Measurements from ENCODE around the gene TPX2. TPM values are rescaled to one million over a fixed set of nuclear protein-coding genes. Genes with fewer than 3 reads are reported as not detected.

The TPX2 gene
- polyA plus RNA-seq, 1 donor from 2014 or later: 0.49 TPM

GRCh38 chr20:31701591-31701990 is 37.5 kb upstream of the TPX2 start:
- Mint-ChIP-seq H3K27ac (peak overlapping the region in 2 of 3 donors; percentile 24 to 42), H3K9me3 (no peaks in the 10 kb centered on the region), H3K36me3 (peaks cover 13% of the 10 kb centered on the region), H3K4me1 (peaks cover 22 to 34% (median 25%) of the 10 kb centered on the region in 3 donors), H3K4me3 (no peak overlapping the region), H3K27me3 (no peaks in the 10 kb centered on the region)

DNA sequence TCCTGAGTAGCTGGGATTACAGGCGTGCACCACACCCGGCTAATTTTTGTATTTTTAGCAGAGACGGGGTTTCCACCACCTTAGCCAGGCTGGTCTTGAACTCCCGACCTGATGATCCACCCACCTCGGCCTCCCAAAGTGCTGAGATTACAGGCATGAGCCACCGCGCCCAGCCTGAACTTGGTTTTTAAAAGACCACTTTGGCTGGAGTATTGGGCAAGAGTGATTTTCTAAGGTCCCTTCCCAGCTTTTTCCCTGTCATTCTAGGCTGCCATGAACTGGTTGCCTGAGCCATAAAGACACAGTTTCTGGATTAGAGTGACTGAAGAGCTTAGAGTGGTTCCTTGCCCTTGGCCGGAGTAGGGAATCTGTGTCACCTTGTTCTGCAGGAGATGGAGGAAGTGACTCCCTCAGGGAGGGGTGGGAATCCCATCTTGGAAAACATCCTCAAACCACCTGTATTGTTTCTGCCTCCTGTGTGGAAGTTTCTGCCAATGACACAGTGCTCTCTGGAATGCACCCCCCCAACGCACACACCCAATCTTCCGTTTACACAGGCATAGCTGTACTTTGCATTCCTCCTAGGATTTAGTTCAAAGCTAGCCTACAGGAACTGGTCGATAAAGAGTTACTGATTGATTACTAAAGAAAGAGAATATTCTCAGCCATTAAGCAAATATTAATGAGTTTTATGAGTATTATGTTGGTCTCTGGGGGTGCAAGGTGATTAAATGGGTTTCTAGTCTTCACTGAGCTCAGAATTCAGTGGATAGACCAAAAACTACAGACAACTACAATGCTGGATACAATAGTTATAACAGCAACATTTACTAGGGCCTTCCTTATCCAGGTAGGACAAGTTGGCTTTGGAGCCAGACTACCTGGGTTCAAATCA is 34.6 kb upstream of the TPX2 start:
- peaks cover 12% of the 10 kb centered on the region for H3K36me3 Mint-ChIP-seq
- no peak overlapping the region for H3K4me3 Mint-ChIP-seq
- no peaks in the 10 kb centered on the region for H3K9me3 Mint-ChIP-seq
- no peaks in the 10 kb centered on the region for H3K27me3 Mint-ChIP-seq
- no peak overlapping the region for H3K27ac Mint-ChIP-seq
- peaks cover 14 to 29% (median 23%) of the 10 kb centered on the region in 3 donors for H3K4me1 Mint-ChIP-seq

DNA sequence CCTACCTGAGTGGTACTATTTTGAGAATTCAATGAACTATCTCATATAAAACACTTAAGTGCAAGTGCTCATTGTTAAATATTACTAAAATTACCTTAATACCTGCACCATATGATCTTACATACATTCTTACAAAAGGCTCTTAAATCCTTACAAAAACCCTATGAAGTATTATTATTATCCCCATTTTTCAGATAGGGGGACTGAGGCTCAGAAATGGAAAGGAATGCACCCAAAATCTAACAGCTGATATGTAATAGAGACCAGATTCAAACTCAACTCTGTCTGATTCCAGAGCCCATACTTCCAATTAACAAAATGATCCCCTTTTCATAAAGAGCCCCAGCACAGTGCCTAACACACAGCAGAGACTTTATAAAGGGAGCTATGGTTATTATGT is 33.9 kb upstream of the TPX2 start:
- Mint-ChIP-seq H3K4me3 (no peak overlapping the region), H3K36me3 (peaks cover 16% of the 10 kb centered on the region), H3K27me3 (no peaks in the 10 kb centered on the region), H3K27ac (no peak overlapping the region), H3K9me3 (no peaks in the 10 kb centered on the region), H3K4me1 (peaks cover 16 to 23% (median 21%) of the 10 kb centered on the region in 3 donors)

DNA sequence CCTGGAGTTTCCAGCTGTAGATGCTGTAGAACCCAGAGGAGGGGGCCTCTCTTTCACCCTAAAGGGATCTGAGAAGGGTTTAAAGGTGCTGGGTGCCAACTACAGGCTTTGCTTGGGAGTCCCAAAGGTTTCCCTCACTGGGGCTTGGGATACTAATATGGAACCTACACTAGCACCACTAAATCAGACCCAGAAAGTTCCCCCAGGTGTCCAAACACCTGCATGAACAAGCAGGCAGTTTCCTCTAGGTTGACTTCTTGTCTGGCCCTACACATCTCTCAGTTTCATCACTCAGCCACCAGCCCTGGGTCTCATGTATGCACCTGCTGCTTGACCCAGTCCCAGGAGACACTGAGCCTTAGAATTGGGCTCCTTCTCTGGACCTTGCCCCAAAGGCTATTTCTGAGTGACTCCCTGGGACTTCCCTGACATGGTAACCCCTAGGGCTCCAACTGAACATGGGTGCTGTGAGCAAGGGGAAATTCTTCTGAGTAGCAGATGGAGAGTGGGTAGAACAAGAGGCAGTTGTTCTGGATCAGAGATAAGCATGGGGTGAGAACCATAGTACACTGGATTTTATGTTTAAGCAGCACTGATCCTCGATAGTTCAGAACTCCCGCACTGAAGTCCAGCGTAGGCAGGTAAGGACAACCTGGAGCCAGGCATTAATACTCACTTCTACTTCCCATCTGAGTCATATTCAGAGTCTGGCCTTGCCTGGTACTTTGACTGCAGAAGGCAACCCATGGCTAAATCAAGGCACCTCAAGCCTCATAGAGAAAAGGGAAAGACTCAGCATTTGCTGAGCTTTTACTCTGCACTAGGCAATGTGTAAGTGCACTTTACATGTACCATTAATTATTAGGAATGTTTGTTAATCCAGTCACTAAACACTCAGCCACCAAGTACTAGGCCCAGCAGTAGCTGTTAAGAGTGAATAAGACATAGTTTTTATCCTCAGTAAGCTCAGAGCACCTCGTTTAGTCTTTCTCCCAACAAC is 33.2 kb upstream of the TPX2 start:
- H3K27me3 Mint-ChIP-seq: no peaks in the 10 kb centered on the region
- no peak overlapping the region for H3K27ac Mint-ChIP-seq
- peaks cover 17% of the 10 kb centered on the region for H3K36me3 Mint-ChIP-seq
- H3K4me1 Mint-ChIP-seq: peaks cover 15 to 23% (median 23%) of the 10 kb centered on the region in 3 donors
- no peaks in the 10 kb centered on the region for H3K9me3 Mint-ChIP-seq
- H3K4me3 Mint-ChIP-seq: no peak overlapping the region

DNA sequence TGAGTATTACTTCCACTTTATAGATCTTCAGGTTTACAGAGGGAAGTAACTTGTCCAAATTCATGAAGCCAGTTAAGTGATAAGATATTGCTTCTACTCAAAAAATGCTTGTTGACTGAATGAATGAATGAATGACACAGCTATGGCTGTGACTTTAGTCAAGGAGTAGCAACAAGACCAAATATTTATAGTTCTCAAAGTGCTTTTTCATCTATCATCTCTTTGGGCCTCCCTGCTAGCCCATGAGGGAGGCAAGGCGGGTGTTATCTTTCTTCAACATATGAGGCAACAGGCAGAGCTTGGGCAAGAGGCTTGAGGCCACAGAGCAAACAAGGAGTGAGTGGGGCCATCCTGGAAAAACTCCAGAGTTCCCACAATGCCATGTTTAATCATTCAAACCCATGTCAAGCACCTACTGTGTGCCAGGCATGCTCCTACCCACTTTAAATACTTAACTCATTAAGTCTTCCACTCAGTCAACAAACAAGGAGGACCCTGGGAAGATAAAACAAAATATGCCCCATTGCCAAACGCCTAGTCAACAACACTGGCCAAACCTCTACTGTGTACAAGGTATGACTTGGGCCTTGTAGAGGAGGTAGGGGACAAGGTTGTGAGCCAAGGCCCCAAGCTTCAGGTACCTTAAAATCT is 32.4 kb upstream of the TPX2 start:
- no peaks in the 10 kb centered on the region for H3K27me3 Mint-ChIP-seq
- H3K9me3 Mint-ChIP-seq: no peaks in the 10 kb centered on the region
- H3K4me1 Mint-ChIP-seq: peaks cover 13 to 23% (median 18%) of the 10 kb centered on the region in 3 donors
- no peak overlapping the region for H3K27ac Mint-ChIP-seq
- H3K4me3 Mint-ChIP-seq: no peak overlapping the region
- peaks cover 16% of the 10 kb centered on the region for H3K36me3 Mint-ChIP-seq

DNA sequence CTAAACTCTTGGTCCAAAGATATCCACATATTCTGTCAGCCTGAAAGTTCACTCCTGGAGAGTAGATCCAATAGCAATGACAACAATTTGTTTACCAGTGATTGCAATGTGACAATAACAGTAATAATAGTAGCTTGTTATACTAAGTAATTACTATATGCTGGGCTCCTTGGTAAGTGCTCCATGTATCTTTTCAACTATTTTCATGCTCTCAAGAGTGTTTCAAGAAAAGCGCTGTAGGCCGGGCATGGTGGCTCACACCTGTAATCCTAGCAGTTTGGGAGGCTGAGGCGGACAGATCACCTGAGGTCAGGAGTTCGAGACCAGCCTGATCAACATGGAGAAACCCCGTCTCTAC is 31.9 kb upstream of the TPX2 start:
- H3K27ac Mint-ChIP-seq: no peak overlapping the region
- H3K36me3 Mint-ChIP-seq: peaks cover 14% of the 10 kb centered on the region
- H3K4me3 Mint-ChIP-seq: no peak overlapping the region
- H3K4me1 Mint-ChIP-seq: peaks cover 11 to 20% (median 14%) of the 10 kb centered on the region in 3 donors
- H3K9me3 Mint-ChIP-seq: no peaks in the 10 kb centered on the region
- no peaks in the 10 kb centered on the region for H3K27me3 Mint-ChIP-seq

DNA sequence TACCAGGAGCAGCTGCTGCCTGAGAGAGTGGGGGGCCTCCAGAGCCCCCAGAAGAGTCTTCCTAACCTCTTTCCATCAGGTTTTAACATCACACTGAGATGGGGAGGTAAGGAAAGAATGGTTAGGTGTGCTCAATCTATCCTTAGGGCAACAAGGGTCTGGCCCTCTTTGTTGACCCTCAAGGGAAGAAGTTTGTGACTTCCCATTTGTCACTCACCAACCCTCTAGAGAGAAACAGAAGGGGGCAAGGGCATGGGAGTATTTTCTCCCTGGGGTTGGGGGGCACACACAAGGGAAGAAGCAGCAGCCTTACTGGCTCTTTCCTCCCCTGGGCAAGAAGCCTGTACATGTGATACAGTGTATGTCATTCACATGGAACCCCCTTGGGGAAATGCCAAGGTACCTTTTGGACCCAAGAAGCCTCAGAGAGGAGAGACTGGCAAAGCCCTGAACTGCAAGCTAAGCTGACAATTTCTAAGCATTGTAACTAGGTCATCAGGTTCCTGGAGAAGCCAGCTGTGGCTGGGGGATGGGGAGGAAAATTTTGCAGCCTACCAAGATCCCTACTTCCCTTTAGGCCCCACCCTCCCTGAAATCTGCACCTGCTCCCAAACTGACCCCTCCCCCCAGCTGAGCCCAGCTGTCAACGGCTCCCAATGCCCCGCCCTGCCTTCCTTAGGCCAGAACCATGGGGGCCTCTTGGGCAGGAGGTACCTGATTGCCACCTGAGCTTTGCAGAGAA is 30.9 kb upstream of the TPX2 start:
- no peak overlapping the region for H3K27ac Mint-ChIP-seq
- peak overlapping the region in 1 of 4 donors; percentile 27 for H3K4me3 Mint-ChIP-seq
- H3K36me3 Mint-ChIP-seq: peaks cover 14% of the 10 kb centered on the region
- peaks cover 11 to 22% (median 14%) of the 10 kb centered on the region in 3 donors for H3K4me1 Mint-ChIP-seq
- no peaks in the 10 kb centered on the region for H3K9me3 Mint-ChIP-seq
- H3K27me3 Mint-ChIP-seq: no peaks in the 10 kb centered on the region

DNA sequence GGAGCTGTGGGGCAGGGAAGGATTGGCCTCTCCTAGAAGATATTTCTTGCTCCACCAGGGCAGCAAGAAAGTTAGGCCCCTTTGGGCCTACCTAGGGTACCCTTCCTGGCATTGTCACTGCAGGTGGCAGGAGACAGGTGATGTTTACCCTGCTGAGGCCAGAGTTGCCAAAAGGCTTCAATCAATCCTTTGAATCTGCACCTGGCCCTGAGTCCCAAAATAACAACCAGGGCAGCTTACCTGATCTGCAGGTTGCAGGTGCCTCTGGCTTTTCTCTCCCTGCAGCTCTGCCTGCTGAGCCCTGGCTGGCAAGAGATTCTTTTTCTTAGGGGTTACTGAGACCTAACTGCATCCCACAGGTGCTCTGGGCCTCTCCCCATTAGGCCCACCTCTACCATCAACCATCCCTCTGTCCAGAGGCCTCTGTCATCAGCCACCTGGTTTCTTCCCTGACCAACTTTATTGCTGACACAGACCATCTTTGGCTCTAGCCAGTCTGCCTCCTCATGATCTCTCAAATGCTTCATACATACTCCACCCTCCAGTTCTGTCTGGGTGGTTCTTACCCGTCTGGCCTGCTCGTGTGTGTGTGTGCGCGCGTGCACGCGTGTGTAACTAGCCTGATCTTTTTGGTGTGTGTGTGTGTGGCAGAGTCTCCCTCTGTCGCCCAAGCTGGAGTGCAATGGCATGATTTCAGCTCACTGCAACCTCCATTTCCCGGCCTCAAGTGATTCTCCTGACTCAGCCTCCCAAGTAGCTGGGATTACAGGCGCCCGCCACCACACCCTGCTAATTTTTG is 30.2 kb upstream of the TPX2 start:
- Mint-ChIP-seq H3K4me1 (peaks cover 11 to 24% (median 14%) of the 10 kb centered on the region in 3 donors), H3K27ac (no peak overlapping the region), H3K27me3 (no peaks in the 10 kb centered on the region), H3K36me3 (peaks cover 14% of the 10 kb centered on the region), H3K9me3 (no peaks in the 10 kb centered on the region), H3K4me3 (no peak overlapping the region)

DNA sequence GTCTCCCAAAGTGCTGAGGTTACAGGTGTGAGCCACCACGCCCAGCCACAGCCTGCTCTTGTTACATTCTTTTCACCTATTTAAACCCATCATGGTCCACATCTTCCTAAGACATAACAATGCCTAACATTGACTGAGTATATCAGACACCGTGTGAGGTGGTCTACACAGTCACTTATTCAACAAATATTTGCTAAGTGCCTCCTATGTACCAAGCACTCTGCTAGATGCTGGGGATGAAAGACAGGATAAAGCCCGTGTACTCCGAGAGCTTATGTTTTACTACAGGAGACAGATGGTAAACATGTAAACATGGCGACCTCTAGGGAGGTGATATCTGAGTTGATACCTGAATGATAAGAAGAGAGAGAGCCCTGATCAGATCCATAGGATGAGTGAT is 29.2 kb upstream of the TPX2 start:
- Mint-ChIP-seq H3K4me1 (peaks cover 11 to 28% (median 11%) of the 10 kb centered on the region in 3 donors), H3K36me3 (peaks cover 15% of the 10 kb centered on the region), H3K27me3 (no peaks in the 10 kb centered on the region), H3K27ac (peak overlapping the region in 1 of 3 donors; percentile 19), H3K4me3 (no peak overlapping the region), H3K9me3 (no peaks in the 10 kb centered on the region)

- H3K4me1 Mint-ChIP-seq: peaks cover 9 to 28% (median 10%) of the 10 kb centered on the region in 3 donors
- peaks cover 14% of the 10 kb centered on the region for H3K36me3 Mint-ChIP-seq
- H3K9me3 Mint-ChIP-seq: no peaks in the 10 kb centered on the region
- no peak overlapping the region for H3K27ac Mint-ChIP-seq
- no peak overlapping the region for H3K4me3 Mint-ChIP-seq
- no peaks in the 10 kb centered on the region for H3K27me3 Mint-ChIP-seq
Observed at GRCh38 chr20:31710423-31711108, 28.5 kb upstream of the TPX2 start.

DNA sequence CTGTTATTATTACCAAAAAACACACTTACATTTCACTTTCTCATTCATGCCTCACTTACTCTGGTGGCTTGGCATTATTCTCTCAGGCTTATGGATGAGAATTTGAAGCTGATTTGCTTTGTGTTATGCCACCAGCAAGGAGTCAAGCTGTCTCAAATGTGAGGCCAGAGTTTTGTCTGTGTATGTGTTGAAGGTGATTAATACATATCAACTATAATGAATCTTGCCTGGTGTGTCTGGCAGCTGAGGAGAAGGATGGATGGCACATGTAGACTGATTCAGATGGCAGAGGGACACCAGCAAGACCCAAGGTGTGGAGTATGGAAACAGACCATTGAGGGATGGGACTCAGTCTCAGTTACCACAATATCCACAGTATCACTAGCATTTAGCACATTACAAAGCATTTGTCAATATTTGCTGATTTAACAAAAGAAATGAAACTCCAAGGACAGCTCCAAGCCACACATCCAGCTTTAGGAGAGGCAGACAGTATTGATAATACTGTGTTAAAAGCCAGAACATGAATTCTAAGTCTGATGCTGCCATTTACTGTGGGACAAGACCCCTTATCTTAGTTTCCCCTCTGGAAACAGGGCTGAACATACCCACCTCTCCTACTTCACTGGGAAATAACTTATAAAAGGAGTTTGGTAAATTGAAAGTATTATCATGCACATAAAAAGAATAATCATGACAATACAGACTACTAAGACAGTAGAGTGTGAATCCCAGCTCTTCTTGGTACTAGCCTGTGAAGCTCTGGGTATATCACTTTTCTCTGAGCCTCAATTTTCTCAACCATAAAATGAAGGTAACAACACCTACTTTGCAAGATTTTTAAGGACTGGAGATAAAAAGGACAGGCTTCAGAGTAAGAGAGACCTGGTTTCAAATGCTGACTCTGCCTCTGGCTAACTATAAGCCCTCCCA is 27.6 kb upstream of the TPX2 start:
- peaks cover 14% of the 10 kb centered on the region for H3K36me3 Mint-ChIP-seq
- H3K4me1 Mint-ChIP-seq: peaks cover 10 to 27% (median 13%) of the 10 kb centered on the region in 3 donors
- no peak overlapping the region for H3K4me3 Mint-ChIP-seq
- no peaks in the 10 kb centered on the region for H3K9me3 Mint-ChIP-seq
- no peak overlapping the region for H3K27ac Mint-ChIP-seq
- H3K27me3 Mint-ChIP-seq: no peaks in the 10 kb centered on the region

DNA sequence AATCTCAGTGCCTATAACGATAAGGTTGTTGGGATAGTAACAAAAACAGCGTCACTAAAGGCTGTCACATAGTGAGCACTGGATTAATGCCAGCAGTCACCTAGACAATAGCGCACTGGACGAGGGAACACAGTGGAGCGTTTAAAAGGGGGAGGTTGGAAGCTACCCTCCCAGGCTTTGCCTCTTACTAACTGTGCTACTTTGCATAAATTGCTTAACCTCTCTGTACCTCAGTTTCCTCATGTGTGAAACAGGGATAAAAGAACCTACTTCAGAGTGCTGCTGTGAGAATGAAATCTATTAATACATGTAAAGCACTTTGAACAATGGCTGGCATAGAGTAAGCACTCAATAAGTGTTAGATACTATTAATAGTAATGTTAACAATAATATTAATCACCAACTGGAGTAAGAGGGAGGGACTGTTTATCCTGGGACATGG is 27.0 kb upstream of the TPX2 start:
- Mint-ChIP-seq H3K36me3 (peaks cover 9% of the 10 kb centered on the region), H3K27me3 (no peaks in the 10 kb centered on the region), H3K4me1 (peaks cover 10 to 29% (median 14%) of the 10 kb centered on the region in 3 donors), H3K27ac (no peak overlapping the region), H3K4me3 (no peak overlapping the region), H3K9me3 (no peaks in the 10 kb centered on the region)
